Spinal cord (tissue), 10 donors: ENCODE measurements around the gene KANTR. TPM values are rescaled to one million over a fixed set of nuclear protein-coding genes. Genes with fewer than 3 reads are reported as not detected.

Source experiments
- DNase-seq, 6 donors: peaks; one replicate each; pipeline versions ENCODE4 v3.0.0 to v3.0.0-alpha.2; 2013 to 2015; ENCODE audit warnings: low spot score in 6 of 6, low read depth in 4 of 6
- H3K27ac ChIP-seq: one replicate; pipeline ENCODE4 v1.5.1; 2013; ENCODE audit warnings: low read depth, low read length, control low read depth
- H3K27me3 ChIP-seq: one replicate; pipeline ENCODE4 v1.6.1; 2013; ENCODE audit warnings: low read length; ENCODE audit not compliant: control insufficient read depth, insufficient read depth
- H3K36me3 ChIP-seq: one replicate; pipeline ENCODE4 v1.6.1; 2013; ENCODE audit warnings: low read length; ENCODE audit not compliant: control insufficient read depth, insufficient read depth
- H3K4me1 ChIP-seq: one replicate; pipeline ENCODE4 v1.6.1; 2013; ENCODE audit warnings: low read length; ENCODE audit not compliant: control insufficient read depth, insufficient read depth
- H3K4me3 ChIP-seq: one replicate; pipeline ENCODE4 v1.5.1; 2013; ENCODE audit warnings: low read depth, low read length, control low read depth
- H3K9me3 ChIP-seq: one replicate; pipeline ENCODE4 v1.6.1; 2013; ENCODE audit warnings: low read length; ENCODE audit not compliant: control insufficient read depth, insufficient read depth
- WGBS: methylation state at CpG from one replicate; pipeline ENCODE4 v1.1.5; 2013; ENCODE audit warnings: missing lambda C conversion rate; ENCODE audit not compliant: insufficient coverage; 5-methylcytosine and 5-hydroxymethylcytosine counted together
- polyA plus RNA-seq, 2 donors: library from polyadenylated mRNA; unstranded; fragments of 120-200 nt; gene quantifications; one replicate each; pipeline ENCODE4 v1.2.1, GENCODE V29; 2013; ENCODE audit not compliant: insufficient read length in 2 of 2
- total RNA-seq, 2 donors: library from RNA; depleted of rRNA in 1 of 2; stranded (reverse); fragments of 120-200 nt in 1 of 2; fragments of >200 nt in 1 of 2; gene quantifications; one replicate each; pipeline versions ENCODE4 v1.2.3 to v1.2.4, GENCODE V29; 2013 to 2014
- donor health status: healthy.

Gene KANTR
- total and polyA plus RNA-seq, 4 donors = 18.6 to 46.4 (median 28.9) TPM

GRCh38 chrX:53080628-53081580 lies 13.0 kb upstream of the KANTR start:
- Histone ChIP-seq H3K36me3 (peaks cover 28% of the 10 kb centered on the region), H3K9me3 (no peaks in the 10 kb centered on the region), H3K27ac (peak overlapping the region; percentile 64), H3K4me1 (peaks cover 14% of the 10 kb centered on the region), H3K27me3 (peaks cover 21% of the 10 kb centered on the region), H3K4me3 (no peak overlapping the region)
- WGBS = 0% methylated on average over 1 of the region's 17 CpGs
- DNase-seq = no peak

DNA sequence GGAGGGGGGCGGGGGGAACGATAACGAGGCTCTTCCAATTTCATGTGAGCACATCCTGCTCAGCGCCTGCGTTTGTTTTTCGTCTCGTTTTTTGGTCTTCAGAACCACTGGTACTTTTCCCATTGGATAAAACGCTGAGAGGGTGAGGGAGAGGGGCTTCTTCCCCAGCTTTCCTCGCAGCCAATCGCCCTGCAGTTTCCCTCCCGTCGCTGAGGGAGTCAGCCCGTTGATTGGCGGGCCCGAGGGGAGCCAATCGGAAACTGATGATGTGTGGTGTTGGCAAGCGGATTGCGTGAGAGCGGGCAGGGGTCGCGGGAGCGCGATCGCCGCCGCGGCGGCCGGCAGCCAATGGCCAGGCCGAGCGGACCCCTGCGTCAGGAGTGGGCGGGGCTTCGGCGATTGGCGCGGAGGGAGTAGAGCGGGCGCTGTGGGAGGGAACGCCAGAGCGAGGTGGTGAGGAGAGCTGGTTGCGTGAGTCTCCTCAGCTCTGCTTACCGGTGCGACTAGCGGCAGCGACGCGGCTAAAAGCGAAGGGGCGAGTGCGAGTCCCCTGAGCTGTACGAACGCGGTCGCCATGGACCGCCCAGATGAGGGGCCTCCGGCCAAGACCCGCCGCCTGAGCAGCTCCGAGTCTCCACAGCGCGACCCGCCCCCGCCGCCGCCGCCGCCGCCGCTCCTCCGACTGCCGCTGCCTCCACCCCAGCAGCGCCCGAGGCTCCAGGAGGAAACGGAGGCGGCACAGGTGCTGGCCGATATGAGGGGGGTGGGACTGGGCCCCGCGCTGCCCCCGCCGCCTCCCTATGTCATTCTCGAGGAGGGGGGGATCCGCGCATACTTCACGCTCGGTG lies 11.8 kb upstream of the KANTR start, which contains the start of gene TSPYL2:
TSPYL2 (plus strand) TSS at position 443 of the 848 bp plus-strand sequence; CDS start at position 575, 132 bp downstream.
- Histone ChIP-seq H3K4me1 (peaks cover 15% of the 10 kb centered on the region), H3K4me3 (peak within 1 kb of the TSS; percentile 72), H3K9me3 (no peaks in the 10 kb centered on the region), H3K36me3 (peaks cover 22% of the 10 kb centered on the region), H3K27me3 (peaks cover 19% of the 10 kb centered on the region), H3K27ac (peak within 1 kb of the TSS; percentile 76)
- peak; percentile 80 to 99 (median 86) for DNase-seq
- whole genome bisulfite sequencing = 26% methylated on average over 86 of the region's 86 CpGs

DNA sequence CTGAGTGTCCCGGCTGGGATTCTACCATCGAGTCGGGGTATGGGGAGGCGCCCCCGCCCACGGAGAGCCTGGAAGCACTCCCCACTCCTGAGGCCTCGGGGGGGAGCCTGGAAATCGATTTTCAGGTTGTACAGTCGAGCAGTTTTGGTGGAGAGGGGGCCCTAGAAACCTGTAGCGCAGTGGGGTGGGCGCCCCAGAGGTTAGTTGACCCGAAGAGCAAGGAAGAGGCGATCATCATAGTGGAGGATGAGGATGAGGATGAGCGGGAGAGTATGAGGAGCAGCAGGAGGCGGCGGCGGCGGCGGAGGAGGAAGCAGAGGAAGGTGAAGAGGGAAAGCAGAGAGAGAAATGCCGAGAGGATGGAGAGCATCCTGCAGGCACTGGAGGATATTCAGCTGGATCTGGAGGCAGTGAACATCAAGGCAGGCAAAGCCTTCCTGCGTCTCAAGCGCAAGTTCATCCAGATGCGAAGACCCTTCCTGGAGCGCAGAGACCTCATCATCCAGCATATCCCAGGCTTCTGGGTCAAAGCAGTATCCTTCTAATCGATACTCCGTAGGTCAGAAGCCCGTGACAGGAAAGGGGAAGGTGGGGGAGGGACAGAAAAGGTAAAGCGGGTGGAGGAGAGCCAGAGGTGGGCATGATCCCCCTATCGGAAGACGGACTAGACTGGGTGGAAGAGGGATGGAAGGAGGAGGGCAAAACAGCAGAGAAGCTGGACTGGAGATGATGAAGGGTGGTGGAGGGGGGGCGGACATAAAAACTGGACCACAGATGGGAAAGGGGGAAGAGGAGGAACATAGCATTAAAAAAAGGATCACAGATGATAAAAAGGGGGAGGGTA lies 10.9 kb upstream of the KANTR start:
- peak overlapping the region; percentile 74 for H3K27ac ChIP-seq
- peak overlapping the region; percentile 72 for H3K4me3 ChIP-seq
- no peaks in the 10 kb centered on the region for H3K9me3 ChIP-seq
- H3K4me1 ChIP-seq = peaks cover 18% of the 10 kb centered on the region
- WGBS = 35% methylated on average over 31 of the region's 31 CpGs
- peaks cover 24% of the 10 kb centered on the region for H3K27me3 ChIP-seq
- DNase-seq = peak in 1 of 6 donors; percentile 39
- peaks cover 18% of the 10 kb centered on the region for H3K36me3 ChIP-seq

- H3K9me3 ChIP-seq = no peaks in the 10 kb centered on the region
- peaks cover 31% of the 10 kb centered on the region for H3K27me3 ChIP-seq
- 62% methylated on average over 2 of the region's 4 CpGs for WGBS
- H3K4me1 ChIP-seq = peaks cover 28% of the 10 kb centered on the region
- H3K4me3 ChIP-seq = peak overlapping the region; percentile 72
- peaks cover 18% of the 10 kb centered on the region for H3K36me3 ChIP-seq
- no peak overlapping the region for H3K27ac ChIP-seq
- DNase-seq = no peak
Measured at GRCh38 chrX:53084043-53084570, 9.8 kb upstream of the KANTR start.

GRCh38 chrX:53084863-53085262 lies 9.1 kb upstream of the KANTR start:
- DNase-seq = no peak
- H3K4me3 ChIP-seq = no peak overlapping the region
- peaks cover 28% of the 10 kb centered on the region for H3K4me1 ChIP-seq
- H3K9me3 ChIP-seq = no peaks in the 10 kb centered on the region
- peaks cover 18% of the 10 kb centered on the region for H3K36me3 ChIP-seq
- H3K27me3 ChIP-seq = peaks cover 31% of the 10 kb centered on the region
- H3K27ac ChIP-seq = no peak overlapping the region
- WGBS = 71% methylated on average over 7 of the region's 9 CpGs

GRCh38 chrX:53085661-53086229 lies 8.2 kb upstream of the KANTR start:
- Histone ChIP-seq H3K36me3 (peaks cover 18% of the 10 kb centered on the region), H3K27ac (no peak overlapping the region), H3K4me1 (peaks cover 28% of the 10 kb centered on the region), H3K4me3 (no peak overlapping the region), H3K9me3 (no peaks in the 10 kb centered on the region), H3K27me3 (peaks cover 31% of the 10 kb centered on the region)
- 83% methylated on average over 14 of the region's 17 CpGs for WGBS
- DNase-seq = no peak

GRCh38 chrX:53086464-53086863 lies 7.5 kb upstream of the KANTR start:
- no peaks in the 10 kb centered on the region for H3K9me3 ChIP-seq
- H3K4me3 ChIP-seq = no peak overlapping the region
- peaks cover 18% of the 10 kb centered on the region for H3K36me3 ChIP-seq
- H3K27ac ChIP-seq = no peak overlapping the region
- WGBS = 53% methylated on average over 6 of the region's 6 CpGs
- H3K4me1 ChIP-seq = peaks cover 25% of the 10 kb centered on the region
- no peak for DNase-seq
- peaks cover 31% of the 10 kb centered on the region for H3K27me3 ChIP-seq

DNA sequence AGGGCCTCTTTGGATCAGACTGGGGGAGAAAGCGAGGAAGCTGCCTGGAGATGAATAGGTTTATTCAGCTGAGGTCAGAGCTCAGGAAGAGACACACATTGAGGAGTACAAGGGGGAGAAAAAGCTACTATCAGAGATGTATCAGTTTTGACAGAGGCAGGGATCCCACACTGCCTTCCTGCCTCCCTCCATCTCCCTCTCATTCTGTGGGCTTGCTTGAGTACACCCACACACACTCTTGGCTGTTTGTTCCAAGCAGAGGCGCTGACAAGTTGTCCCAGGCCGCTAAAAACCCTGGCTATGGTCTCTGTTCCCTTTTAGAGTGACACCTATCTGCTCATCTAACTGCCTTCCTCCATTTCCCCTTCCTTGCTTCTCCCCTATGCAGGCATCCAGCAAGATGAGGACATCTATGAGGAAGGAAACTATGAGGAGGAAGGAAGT lies 6.5 kb upstream of the KANTR start:
- Histone ChIP-seq H3K27ac (peak overlapping the region; percentile 36), H3K4me1 (peaks cover 25% of the 10 kb centered on the region)

More for the DNA sequence above, 6.5 kb upstream of the KANTR start:
- no peak overlapping the region for H3K4me3 ChIP-seq
- H3K27me3 ChIP-seq = peaks cover 31% of the 10 kb centered on the region
- 83% methylated on average over 2 of the region's 3 CpGs for WGBS
- peaks cover 18% of the 10 kb centered on the region for H3K36me3 ChIP-seq
- no peak for DNase-seq
- H3K9me3 ChIP-seq = no peaks in the 10 kb centered on the region
